DOHH2 (cell line): Measurements from ENCODE around the gene ATP2B2.

ENCODE experiments used
- H3F3A ChIP-seq: fragments of 200-600 bp; sonication (generic), shearing (Covaris generic); 2 replicates; pipeline ENCODE4 v1.6.0; 2016; ENCODE audit warnings: antibody characterized with exemption, mild to moderate bottlenecking; ENCODE audit not compliant: control insufficient read depth, insufficient read depth
- H3K27ac ChIP-seq: fragments of 200-600 bp; sonication (generic); 2 replicates; pipeline ENCODE4 v1.5.1; 2014; ENCODE audit warnings: low read depth, mild to moderate bottlenecking, low read length, moderate library complexity
- H3K27me3 ChIP-seq: fragments of 200-600 bp; sonication (generic); 2 replicates; pipeline ENCODE4 v1.6.1; 2014; ENCODE audit warnings: mild to moderate bottlenecking, low read length, mixed read lengths; ENCODE audit not compliant: control insufficient read depth
- H3K36me3 ChIP-seq: fragments of 200-600 bp; sonication (generic); 2 replicates; pipeline ENCODE4 v1.6.1; 2014; ENCODE audit warnings: mild to moderate bottlenecking, low read length, moderate library complexity, mixed read lengths; ENCODE audit not compliant: control insufficient read depth
- H3K4me1 ChIP-seq: fragments of 200-600 bp; sonication (generic); 2 replicates; pipeline ENCODE4 v1.6.1; 2014; ENCODE audit warnings: mild to moderate bottlenecking, low read length, mixed read lengths; ENCODE audit not compliant: control insufficient read depth
- H3K4me2 ChIP-seq: fragments of 200-600 bp; sonication (generic); 2 replicates; pipeline ENCODE4 v1.6.0; 2014; ENCODE audit warnings: mild to moderate bottlenecking, low read length, moderate library complexity
- H3K4me3 ChIP-seq: fragments of 200-600 bp; sonication (generic); 2 replicates; pipeline ENCODE4 v1.5.1; 2014; ENCODE audit warnings: mild to moderate bottlenecking, low read length, mixed read lengths
- H3K79me2 ChIP-seq: fragments of 200-600 bp; sonication (generic); 2 replicates; pipeline ENCODE4 v1.6.1; 2014; ENCODE audit warnings: mild to moderate bottlenecking, low read length, mixed read lengths; ENCODE audit not compliant: control insufficient read depth
- H3K9me2 ChIP-seq: fragments of 200-600 bp; sonication (generic); replicated peaks from 2 replicates; pipeline ENCODE4 v1.6.1; 2014; ENCODE audit warnings: mild to moderate bottlenecking, low read length, mixed read lengths; ENCODE audit not compliant: control insufficient read depth
- H3K9me3 ChIP-seq: fragments of 200-600 bp; sonication (generic); 2 replicates; pipeline ENCODE4 v1.6.1; 2014; ENCODE audit warnings: antibody characterized with exemption, low read length, mixed read lengths; ENCODE audit not compliant: control insufficient read depth, insufficient read depth
- H4K20me1 ChIP-seq: fragments of 200-600 bp; sonication (generic); 2 replicates; pipeline ENCODE4 v1.6.0; 2014; ENCODE audit warnings: low read depth, mild to moderate bottlenecking, antibody characterized with exemption, low read length, moderate library complexity; ENCODE audit not compliant: control insufficient read depth, insufficient read depth
- EZH2phosphoT487 ChIP-seq: fragments of 200-600 bp; sonication (generic); IDR thresholded peaks from 2 replicates; pipeline ENCODE4 v1.6.1; 2017; ENCODE audit warnings: borderline replicate concordance, mild to moderate bottlenecking, antibody characterized with exemption, low read length, moderate library complexity, mixed read lengths

Gene ATP2B2

GRCh38 chr3:10274601-10275000, 230.8 kb downstream of the ATP2B2 start:
- H3K36me3 ChIP-seq: peaks cover 92% of the 10 kb centered on the region
- peaks cover 42% of the 10 kb centered on the region for H3K4me1 ChIP-seq
- peak overlapping the region; percentile 40 for H3K27ac ChIP-seq
- peaks cover 19% of the 10 kb centered on the region for H4K20me1 ChIP-seq
- no peak for TF ChIP-seq EZH2phosphoT487
- H3K4me3 ChIP-seq: 0 out of 2 replicates have a peak overlapping the region, but pooled peaks have one; percentile 49
- peak overlapping the region; percentile 59 for H3K4me2 ChIP-seq
- no peaks in the 10 kb centered on the region for H3K9me2 ChIP-seq
- no peaks in the 10 kb centered on the region for H3K9me3 ChIP-seq
- H3F3A ChIP-seq: peaks cover 4% of the 10 kb centered on the region; the same call in 1 of the 2 replicates
- H3K27me3 ChIP-seq: no peaks in the 10 kb centered on the region
- peaks cover 91% of the 10 kb centered on the region for H3K79me2 ChIP-seq
